ENCODE measurements around the gene PIGL. TPM values are rescaled to one million over a fixed set of nuclear protein-coding genes. Genes with fewer than 3 reads are reported as not detected.

The PIGL gene
- total and polyA plus RNA-seq, 2 donors: 16.7 to 31.1 TPM

- DNase-seq (ENCODE audit: low read depth in 6 of 9, low spot score in 9 of 9): peak in 7 of 9 donors; percentile 55 to 80 (median 62)
- 15% methylated on average over 83 of the region's 83 CpGs for WGBS
These were observed 136.5 kb downstream of the PIGL start, which contains the start of gene CENPV for GRCh38 chr17:16353317-16354174. Gene CENPV (minus strand): TSS chr17:16353469. CDS start chr17:16353436, 33 bp downstream.

GRCh38 chr17:16354585-16354984 is 137.6 kb downstream of the PIGL start:
- H3K4me3 ChIP-seq (ENCODE audit: low read length in 2 of 2): no peak overlapping the region

More at GRCh38 chr17:16353317-16354174, 136.5 kb downstream of the PIGL start, which contains the start of gene CENPV:
- Histone ChIP-seq H3K27me3 (ENCODE audit: control insufficient read depth in 2 of 2, insufficient read depth in 1 of 2, low read length in 1 of 2) (peaks cover 0 to 14% of the 10 kb centered on the region in 2 donors), H3K9me3 (ENCODE audit: control insufficient read depth in 2 of 2, insufficient read depth in 1 of 2, low read length in 1 of 2) (no peaks in the 10 kb centered on the region), H3K27ac (ENCODE audit: low read depth in 1 of 2, low read length in 1 of 2) (peak within 1 kb of the TSS; percentile 48 to 70), H3K4me1 (ENCODE audit: control insufficient read depth in 2 of 2, insufficient read depth in 2 of 2, low read length in 2 of 2) (peaks cover 18 to 36% of the 10 kb centered on the region in 2 donors), H3K36me3 (ENCODE audit: control insufficient read depth in 2 of 2, insufficient read depth in 2 of 2, low read length in 1 of 2) (peaks cover 0 to 7% of the 10 kb centered on the region in 2 donors), H3K4me3 (ENCODE audit: low read length in 2 of 2) (peak within 1 kb of the TSS; percentile 70 to 92)

GRCh38 chr17:16358394-16358793 is 141.4 kb downstream of the PIGL start:
- no peak overlapping the region for H3K27ac ChIP-seq (ENCODE audit: low read depth in 1 of 2, low read length in 1 of 2)
- no peak for DNase-seq (ENCODE audit: low read depth in 6 of 9, low spot score in 9 of 9)
- H3K4me1 ChIP-seq (ENCODE audit: control insufficient read depth in 2 of 2, insufficient read depth in 2 of 2, low read length in 2 of 2): peaks cover 2 to 4% of the 10 kb centered on the region in 2 donors
- no peaks in the 10 kb centered on the region for H3K36me3 ChIP-seq (ENCODE audit: control insufficient read depth in 2 of 2, insufficient read depth in 2 of 2, low read length in 1 of 2)
- H3K27me3 ChIP-seq (ENCODE audit: control insufficient read depth in 2 of 2, insufficient read depth in 1 of 2, low read length in 1 of 2): peaks cover 0 to 5% of the 10 kb centered on the region in 2 donors
- no peaks in the 10 kb centered on the region for H3K9me3 ChIP-seq (ENCODE audit: control insufficient read depth in 2 of 2, insufficient read depth in 1 of 2, low read length in 1 of 2)
- H3K4me3 ChIP-seq (ENCODE audit: low read length in 2 of 2): no peak overlapping the region

More at GRCh38 chr17:16354585-16354984, 137.6 kb downstream of the PIGL start:
- peaks cover 0 to 14% of the 10 kb centered on the region in 2 donors for H3K27me3 ChIP-seq (ENCODE audit: control insufficient read depth in 2 of 2, insufficient read depth in 1 of 2, low read length in 1 of 2)
- no peaks in the 10 kb centered on the region for H3K36me3 ChIP-seq (ENCODE audit: control insufficient read depth in 2 of 2, insufficient read depth in 2 of 2, low read length in 1 of 2)
- WGBS: 96% methylated on average over 14 of the region's 14 CpGs
- no peaks in the 10 kb centered on the region for H3K9me3 ChIP-seq (ENCODE audit: control insufficient read depth in 2 of 2, insufficient read depth in 1 of 2, low read length in 1 of 2)
- peaks cover 10 to 26% of the 10 kb centered on the region in 2 donors for H3K4me1 ChIP-seq (ENCODE audit: control insufficient read depth in 2 of 2, insufficient read depth in 2 of 2, low read length in 2 of 2)
- DNase-seq (ENCODE audit: low read depth in 6 of 9, low spot score in 9 of 9): no peak
- no peak overlapping the region for H3K27ac ChIP-seq (ENCODE audit: low read depth in 1 of 2, low read length in 1 of 2)

- Histone ChIP-seq H3K4me1 (ENCODE audit: control insufficient read depth in 2 of 2, insufficient read depth in 2 of 2, low read length in 2 of 2) (no peaks in the 10 kb centered on the region), H3K27me3 (ENCODE audit: control insufficient read depth in 2 of 2, insufficient read depth in 1 of 2, low read length in 1 of 2) (no peaks in the 10 kb centered on the region), H3K36me3 (ENCODE audit: control insufficient read depth in 2 of 2, insufficient read depth in 2 of 2, low read length in 1 of 2) (no peaks in the 10 kb centered on the region), H3K9me3 (ENCODE audit: control insufficient read depth in 2 of 2, insufficient read depth in 1 of 2, low read length in 1 of 2) (no peaks in the 10 kb centered on the region), H3K27ac (ENCODE audit: low read depth in 1 of 2, low read length in 1 of 2) (no peak overlapping the region), H3K4me3 (ENCODE audit: low read length in 2 of 2) (no peak overlapping the region)
- 97% methylated on average over 8 of the region's 8 CpGs for WGBS
- no peak for DNase-seq (ENCODE audit: low read depth in 6 of 9, low spot score in 9 of 9)
These were observed 144.9 kb downstream of the PIGL start for GRCh38 chr17:16361874-16362273.

- Histone ChIP-seq H3K36me3 (ENCODE audit: control insufficient read depth in 2 of 2, insufficient read depth in 2 of 2, low read length in 1 of 2) (no peaks in the 10 kb centered on the region), H3K4me3 (ENCODE audit: low read length in 2 of 2) (no peak overlapping the region), H3K27me3 (ENCODE audit: control insufficient read depth in 2 of 2, insufficient read depth in 1 of 2, low read length in 1 of 2) (no peaks in the 10 kb centered on the region), H3K9me3 (ENCODE audit: control insufficient read depth in 2 of 2, insufficient read depth in 1 of 2, low read length in 1 of 2) (no peaks in the 10 kb centered on the region), H3K27ac (ENCODE audit: low read depth in 1 of 2, low read length in 1 of 2) (no peak overlapping the region), H3K4me1 (ENCODE audit: control insufficient read depth in 2 of 2, insufficient read depth in 2 of 2, low read length in 2 of 2) (no peaks in the 10 kb centered on the region)
- DNase-seq (ENCODE audit: low read depth in 6 of 9, low spot score in 9 of 9): peak; percentile 36 to 85 (median 69)
- 26% methylated on average over 6 of the region's 6 CpGs for WGBS
These were observed 146.9 kb downstream of the PIGL start for GRCh38 chr17:16363749-16364536.

GRCh38 chr17:16364625-16365024 is 147.6 kb downstream of the PIGL start:
- Histone ChIP-seq H3K36me3 (ENCODE audit: control insufficient read depth in 2 of 2, insufficient read depth in 2 of 2, low read length in 1 of 2) (no peaks in the 10 kb centered on the region), H3K9me3 (ENCODE audit: control insufficient read depth in 2 of 2, insufficient read depth in 1 of 2, low read length in 1 of 2) (no peaks in the 10 kb centered on the region), H3K27ac (ENCODE audit: low read depth in 1 of 2, low read length in 1 of 2) (no peak overlapping the region), H3K27me3 (ENCODE audit: control insufficient read depth in 2 of 2, insufficient read depth in 1 of 2, low read length in 1 of 2) (no peaks in the 10 kb centered on the region), H3K4me1 (ENCODE audit: control insufficient read depth in 2 of 2, insufficient read depth in 2 of 2, low read length in 2 of 2) (no peaks in the 10 kb centered on the region), H3K4me3 (ENCODE audit: low read length in 2 of 2) (no peak overlapping the region)
- no peak for DNase-seq (ENCODE audit: low read depth in 6 of 9, low spot score in 9 of 9)

- 95% methylated on average over 5 of the region's 5 CpGs for WGBS
- DNase-seq (ENCODE audit: low read depth in 6 of 9, low spot score in 9 of 9): no peak
These were observed 154.7 kb downstream of the PIGL start for GRCh38 chr17:16371742-16372141.

GRCh38 chr17:16374146-16374938 is 157.3 kb downstream of the PIGL start:
- DNase-seq (ENCODE audit: low read depth in 6 of 9, low spot score in 9 of 9): no peak
- H3K4me3 ChIP-seq (ENCODE audit: low read length in 2 of 2): no peak overlapping the region
- H3K36me3 ChIP-seq (ENCODE audit: control insufficient read depth in 2 of 2, insufficient read depth in 2 of 2, low read length in 1 of 2): no peaks in the 10 kb centered on the region
- 98% methylated on average over 16 of the region's 16 CpGs for WGBS
- no peaks in the 10 kb centered on the region for H3K27me3 ChIP-seq (ENCODE audit: control insufficient read depth in 2 of 2, insufficient read depth in 1 of 2, low read length in 1 of 2)
- no peaks in the 10 kb centered on the region for H3K4me1 ChIP-seq (ENCODE audit: control insufficient read depth in 2 of 2, insufficient read depth in 2 of 2, low read length in 2 of 2)
- peaks cover 0 to 6% of the 10 kb centered on the region in 2 donors for H3K9me3 ChIP-seq (ENCODE audit: control insufficient read depth in 2 of 2, insufficient read depth in 1 of 2, low read length in 1 of 2)
- H3K27ac ChIP-seq (ENCODE audit: low read depth in 1 of 2, low read length in 1 of 2): no peak overlapping the region

More at GRCh38 chr17:16371742-16372141, 154.7 kb downstream of the PIGL start:
- H3K27me3 ChIP-seq (ENCODE audit: control insufficient read depth in 2 of 2, insufficient read depth in 1 of 2, low read length in 1 of 2): no peaks in the 10 kb centered on the region
- no peaks in the 10 kb centered on the region for H3K4me1 ChIP-seq (ENCODE audit: control insufficient read depth in 2 of 2, insufficient read depth in 2 of 2, low read length in 2 of 2)
- H3K9me3 ChIP-seq (ENCODE audit: control insufficient read depth in 2 of 2, insufficient read depth in 1 of 2, low read length in 1 of 2): no peaks in the 10 kb centered on the region
- H3K27ac ChIP-seq (ENCODE audit: low read depth in 1 of 2, low read length in 1 of 2): no peak overlapping the region
- no peaks in the 10 kb centered on the region for H3K36me3 ChIP-seq (ENCODE audit: control insufficient read depth in 2 of 2, insufficient read depth in 2 of 2, low read length in 1 of 2)
- H3K4me3 ChIP-seq (ENCODE audit: low read length in 2 of 2): no peak overlapping the region
